ENCODE data around the gene GGTLC2. TPM values are rescaled to one million over a fixed set of nuclear protein-coding genes. Genes with fewer than 3 reads are reported as not detected.
A peak's percentile ranks its signal among the peaks of the same experiment; 100 is the strongest.
"Not testable (repeated sequence)": the region's sequence is repeated elsewhere in the genome, so short reads cannot be mapped to it uniquely, and the experiment has no call there.

Gene GGTLC2
- polyA plus RNA-seq (ENCODE audit: insufficient read length), result not detected
- long read RNA-seq, donor 1, result 0 reads
- long read RNA-seq, donor 2, result 0 reads
- long read RNA-seq, donor 3, result 0 reads
- long read RNA-seq, donor 4, result 0 reads
- long read RNA-seq, donor 5, result 0 reads
- long read RNA-seq, donor 6, result 0 reads
- long read RNA-seq, donor 7, result 0 reads
- long read RNA-seq, donor 8, partial matches to known transcripts, result 0 of 1 reads
- long read RNA-seq, donor 8, other reads (novel, unspliced or antisense), result 0 of 1 reads

DNA sequence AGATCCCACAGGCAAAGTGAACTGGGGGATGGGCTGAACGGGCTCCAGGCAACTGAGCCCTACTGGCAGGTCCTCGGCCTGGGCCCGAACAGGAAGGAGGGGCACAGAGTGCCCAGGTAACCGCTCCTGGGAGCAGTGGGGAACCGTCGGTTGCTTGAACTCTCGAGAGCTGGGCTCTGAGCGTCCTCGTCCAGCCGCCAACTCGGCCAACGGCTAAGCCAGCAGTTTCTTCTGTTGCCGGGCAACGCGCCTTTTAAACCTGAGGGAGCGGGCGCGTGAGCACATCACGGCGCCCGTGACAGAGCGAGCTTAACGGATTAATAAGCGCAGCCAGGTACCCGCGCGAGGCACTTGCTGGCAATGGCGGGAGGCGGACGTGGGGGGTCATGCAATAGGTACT, at the start of gene GGTLC2:
Gene GGTLC2 (plus strand): TSS at position 301 of the 400 bp plus-strand sequence. CDS start 1,732 bp downstream, outside the sequence.
- DNase-seq, result not testable (repeated sequence)

DNA sequence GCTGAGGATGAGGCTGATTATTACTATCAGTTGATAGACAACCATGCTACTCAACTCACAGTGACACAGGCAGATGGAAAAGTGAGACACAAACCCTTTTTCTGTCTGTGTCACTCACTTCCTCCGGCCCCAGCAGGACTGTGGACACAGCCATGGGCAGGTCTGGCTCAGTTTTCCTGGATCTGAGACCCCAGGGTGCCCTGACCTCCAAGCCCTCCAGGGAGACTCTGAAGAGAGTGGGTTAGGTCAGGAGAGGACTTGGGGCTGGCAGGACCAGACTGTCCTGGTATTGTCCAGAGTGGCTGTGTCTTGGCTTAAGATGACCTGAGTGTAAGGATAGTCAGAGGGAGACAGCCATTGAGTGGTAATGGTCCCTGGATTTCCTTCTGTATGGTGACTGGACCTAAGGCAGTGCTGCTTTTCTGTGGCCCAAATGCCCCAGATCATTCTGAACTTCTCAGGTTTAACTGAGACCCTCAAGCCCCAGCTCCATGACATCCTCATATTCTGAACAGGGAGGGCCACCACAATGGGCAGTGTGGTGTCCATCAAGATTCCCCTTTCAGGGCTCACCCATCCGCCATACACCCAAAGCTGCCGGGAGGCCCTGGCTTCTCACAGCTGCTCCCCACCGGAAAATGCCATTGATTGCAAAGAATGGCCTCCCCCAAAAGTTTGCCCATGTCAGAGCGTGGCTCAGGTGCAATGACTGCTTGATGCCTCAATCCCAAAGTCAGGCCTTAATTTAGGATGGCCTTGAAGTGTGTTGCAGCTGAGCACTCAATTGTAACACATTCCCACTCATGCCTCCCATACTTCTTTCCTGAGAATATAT, 49.2 kb upstream of the GGTLC2 start:
- DNase-seq, result no peak

DNA sequence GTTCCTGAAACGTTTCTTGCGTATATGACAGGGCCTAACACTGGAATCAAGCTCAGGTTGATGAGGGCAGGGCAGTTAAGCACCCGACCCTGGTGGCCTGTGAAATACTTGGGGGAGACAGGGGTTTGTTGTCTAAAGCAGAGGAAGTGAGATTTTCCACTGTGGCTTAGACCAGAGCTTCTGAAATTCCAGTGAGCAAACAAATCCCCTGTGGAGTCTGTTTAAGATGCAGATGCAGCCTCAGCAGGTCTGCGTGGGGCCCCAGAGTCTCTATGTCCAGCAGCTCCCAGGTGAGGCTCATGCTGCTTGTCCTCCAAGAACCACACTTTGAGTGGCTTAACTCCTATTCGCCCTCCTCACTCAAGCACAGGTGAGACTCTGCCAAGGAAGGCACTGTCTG, 46.3 kb upstream of the GGTLC2 start:
- no peak for DNase-seq

DNA sequence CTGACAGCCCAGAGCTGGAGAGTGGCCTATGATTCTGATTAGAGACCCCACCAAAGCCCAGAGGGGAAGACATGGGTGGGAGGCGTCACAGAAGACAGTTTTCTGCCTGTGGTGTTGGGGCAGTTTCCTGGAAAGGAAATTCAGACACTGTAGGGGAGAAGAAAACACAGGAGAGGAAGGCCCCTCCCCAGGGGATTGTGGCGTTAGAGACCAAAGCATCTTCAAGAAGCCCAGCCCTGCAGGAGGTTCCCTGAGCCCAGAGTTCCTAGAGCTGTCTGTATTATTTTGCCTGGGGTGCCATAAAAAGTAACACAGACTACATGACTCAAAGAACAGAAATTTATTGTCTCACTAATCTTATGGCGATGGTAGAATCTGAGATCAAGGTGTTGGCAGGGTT, 45.2 kb upstream of the GGTLC2 start:
- no peak for DNase-seq

DNA sequence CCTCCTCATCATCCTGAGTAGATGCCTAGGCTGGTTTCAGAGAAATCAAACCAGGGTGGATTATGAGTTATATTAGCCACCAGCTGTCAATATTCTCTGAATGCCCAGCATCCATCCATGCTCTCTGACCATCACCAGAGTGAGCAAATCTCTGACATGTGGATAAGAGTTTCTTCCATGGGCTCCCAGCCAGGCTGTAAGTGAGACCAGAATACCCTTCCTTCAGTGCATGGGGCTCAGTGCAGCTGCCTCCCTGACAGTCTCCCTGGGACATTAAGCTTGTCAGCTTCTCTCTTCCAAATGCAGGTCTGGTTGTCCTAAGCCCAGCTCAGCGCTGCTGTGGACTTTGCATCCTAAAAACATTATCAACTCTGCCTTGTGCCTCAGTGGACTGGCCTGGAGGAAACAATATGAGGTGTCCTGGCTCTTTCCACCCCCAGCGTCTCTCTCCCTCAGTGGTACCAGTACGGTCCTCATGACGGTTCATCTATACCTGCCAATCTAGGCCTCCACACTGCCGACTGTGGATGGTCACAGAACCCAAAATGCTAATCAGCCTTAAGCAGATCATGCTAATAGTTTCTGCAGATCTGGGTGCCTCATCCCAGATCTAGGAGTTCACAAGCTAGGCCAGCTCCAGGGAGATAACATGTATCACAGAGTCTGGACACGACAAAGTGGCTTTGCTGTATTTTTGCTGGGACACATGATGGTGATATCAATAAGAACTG, 43.7 kb upstream of the GGTLC2 start:
- DNase-seq, result no peak

DNA sequence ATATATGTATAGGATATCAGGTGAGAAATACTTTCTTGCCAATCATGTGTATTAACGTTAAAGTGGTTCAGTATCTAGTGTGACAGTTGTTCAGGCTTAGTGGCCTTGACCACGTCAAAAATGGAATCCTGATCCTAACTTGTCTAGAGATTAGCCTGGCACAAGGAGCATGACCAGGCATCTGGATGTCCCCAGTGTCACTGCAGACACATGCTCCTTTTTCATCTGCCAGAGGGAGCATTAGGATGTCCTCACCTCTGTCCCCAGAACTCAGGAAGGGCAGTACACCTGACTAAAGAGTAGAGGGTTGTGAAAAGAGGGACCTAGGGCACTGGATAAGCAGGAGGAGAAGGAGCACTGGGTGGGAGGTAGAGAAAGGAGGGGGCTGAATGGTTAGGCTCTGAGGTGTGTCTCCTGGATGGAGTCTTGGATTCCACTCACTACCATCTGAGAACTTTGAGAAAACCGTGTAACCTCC, 40.9 kb upstream of the GGTLC2 start:
- no peak for DNase-seq

DNA sequence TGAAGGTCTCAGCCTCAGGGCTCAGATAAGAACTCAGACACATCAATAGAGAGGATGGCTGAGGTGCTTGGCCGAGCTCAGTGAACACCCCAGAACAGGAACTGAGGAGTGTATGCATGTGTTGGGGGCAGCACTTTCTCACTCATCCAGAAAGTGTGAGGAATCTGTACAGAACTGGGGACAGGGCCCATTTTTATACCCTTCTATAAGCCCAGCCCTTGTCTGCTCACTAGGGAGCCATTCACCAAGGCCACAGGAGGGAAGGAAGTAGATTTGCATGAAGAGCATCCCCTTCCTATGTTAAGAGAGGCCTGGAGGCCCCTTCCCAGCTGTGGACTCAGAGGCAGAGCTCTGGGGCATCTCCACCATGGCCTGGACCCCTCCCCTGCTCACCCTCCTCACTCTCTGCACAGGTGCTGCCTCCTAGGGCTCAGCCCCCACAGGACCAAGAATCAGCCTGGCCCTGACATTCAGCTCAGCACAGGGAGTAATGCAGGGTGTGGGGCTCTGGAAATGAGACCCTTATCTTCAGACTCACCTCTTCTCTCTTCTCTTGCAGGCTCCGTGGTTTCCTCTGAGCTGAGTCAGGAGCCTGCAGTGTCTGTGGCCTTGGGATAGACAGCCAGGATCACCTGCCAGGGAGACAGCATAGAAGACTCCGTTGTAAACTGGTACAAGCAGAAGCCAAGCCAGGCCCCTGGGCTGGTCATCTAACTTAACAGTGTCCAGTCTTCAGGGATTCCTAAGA, 39.9 kb upstream of the GGTLC2 start:
- no peak for DNase-seq

DNA sequence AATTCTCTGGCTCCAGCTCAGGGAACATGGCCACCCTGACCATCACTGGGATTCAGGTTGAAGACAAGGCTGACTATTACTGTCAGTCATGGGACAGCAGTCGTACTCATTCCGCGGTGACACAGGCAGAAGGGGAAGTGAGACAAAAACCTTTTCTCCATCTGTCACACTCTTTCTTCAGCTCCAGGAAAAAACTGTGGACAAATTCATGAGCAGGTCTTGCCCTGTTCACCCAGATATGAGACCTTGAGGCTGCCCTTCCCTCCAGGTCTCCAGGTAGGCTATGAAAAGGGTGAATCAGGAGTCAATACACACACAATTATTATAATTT, 39.4 kb upstream of the GGTLC2 start:
- DNase-seq, result no peak

DNA sequence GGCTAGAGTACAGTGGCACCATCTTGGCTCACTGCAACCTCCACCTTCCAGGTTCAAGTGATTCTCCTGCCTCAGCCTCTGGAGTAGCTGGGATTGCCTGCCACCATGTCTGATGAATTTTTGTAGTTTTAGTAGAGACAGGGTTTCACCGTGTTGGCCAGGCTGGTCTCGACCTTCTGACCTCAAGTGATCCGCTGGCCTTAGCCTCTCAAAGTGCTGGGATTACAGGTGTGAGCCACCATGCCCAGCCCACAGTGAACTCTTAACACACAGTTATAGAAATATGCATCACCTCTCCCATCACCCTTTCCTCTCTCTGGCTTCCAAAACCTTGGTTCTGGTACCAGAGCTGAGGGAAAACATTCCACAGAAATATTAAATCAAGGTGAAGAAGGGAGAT, 36.4 kb upstream of the GGTLC2 start:
- not testable (repeated sequence) for DNase-seq

DNA sequence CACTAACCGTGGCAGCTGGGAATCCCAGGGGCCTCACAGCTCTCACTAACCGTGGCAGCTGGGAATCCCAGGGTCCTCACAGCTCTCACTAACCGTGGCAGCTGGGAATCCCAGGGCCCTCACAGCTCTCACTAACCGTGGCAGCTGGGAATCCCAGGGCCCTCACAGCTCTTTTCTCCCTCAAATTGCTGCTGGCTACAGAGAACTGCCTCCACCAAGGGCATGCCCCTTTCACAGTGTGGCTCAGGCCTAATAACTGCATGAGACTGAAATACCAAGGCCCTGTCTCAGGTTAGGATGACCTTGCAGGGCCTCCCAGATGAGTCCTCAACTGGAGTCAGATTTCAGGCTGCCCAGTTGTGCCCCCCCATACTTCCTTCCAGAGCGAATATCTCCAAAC, 35.1 kb upstream of the GGTLC2 start:
- peak; percentile 20 for DNase-seq

DNA sequence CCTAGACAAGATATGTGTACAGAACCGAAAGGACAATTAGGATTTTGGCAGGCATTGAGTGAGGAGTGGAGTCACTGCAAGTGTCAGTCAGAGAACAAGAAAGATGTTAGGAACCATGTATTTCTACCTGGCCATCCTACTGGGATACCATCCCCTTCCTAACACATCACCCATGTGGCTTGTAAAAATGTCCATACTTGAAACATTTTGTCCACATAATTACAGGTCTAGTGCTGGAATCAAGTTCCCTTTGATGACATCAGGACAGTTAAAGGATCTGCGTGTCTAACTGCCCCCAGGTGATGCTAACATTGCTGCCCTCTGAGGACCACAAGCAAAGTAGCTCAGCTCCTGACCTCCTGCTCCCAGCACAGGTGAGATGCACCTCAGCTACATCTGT, 31.9 kb upstream of the GGTLC2 start:
- no peak for DNase-seq

DNA sequence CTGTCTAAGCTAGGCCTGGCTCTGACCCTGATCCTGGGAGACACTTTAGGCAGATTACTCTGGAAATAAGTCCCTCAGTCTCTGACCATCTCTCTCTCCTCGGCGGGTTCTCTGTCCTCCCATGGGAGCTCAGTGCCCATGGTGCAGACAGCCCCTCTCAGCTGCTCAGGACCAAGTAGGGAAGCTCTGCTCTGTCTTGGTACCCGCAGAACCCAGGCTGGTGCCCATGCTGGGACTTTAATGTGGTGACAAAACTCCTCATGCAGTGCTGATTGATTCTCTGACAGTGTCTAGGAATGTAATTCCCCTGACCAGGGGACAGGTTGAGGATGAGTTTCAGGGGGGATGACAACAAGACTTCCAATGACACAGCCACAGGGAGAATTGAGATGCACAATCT, 30.3 kb upstream of the GGTLC2 start:
- no peak for DNase-seq

DNA sequence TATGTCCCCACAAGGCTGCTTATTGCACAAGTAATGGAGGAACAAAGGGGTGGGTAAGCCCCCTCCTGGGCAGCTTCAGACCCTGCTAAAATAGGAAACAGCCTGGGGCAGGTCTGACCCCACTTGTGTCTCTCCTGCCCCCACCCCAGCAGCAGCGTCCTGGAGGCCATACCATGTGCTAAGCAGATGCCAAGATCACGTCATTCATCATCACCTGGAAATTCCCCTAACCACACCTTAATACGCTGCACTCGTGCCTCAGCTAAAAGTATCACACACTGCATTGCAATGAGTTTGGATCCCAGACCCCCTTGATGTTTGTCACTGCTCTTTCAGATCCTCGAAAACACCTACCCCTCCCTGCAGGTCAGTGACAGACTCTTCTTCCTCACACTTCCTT, 27.8 kb upstream of the GGTLC2 start:
- no peak for DNase-seq

DNA sequence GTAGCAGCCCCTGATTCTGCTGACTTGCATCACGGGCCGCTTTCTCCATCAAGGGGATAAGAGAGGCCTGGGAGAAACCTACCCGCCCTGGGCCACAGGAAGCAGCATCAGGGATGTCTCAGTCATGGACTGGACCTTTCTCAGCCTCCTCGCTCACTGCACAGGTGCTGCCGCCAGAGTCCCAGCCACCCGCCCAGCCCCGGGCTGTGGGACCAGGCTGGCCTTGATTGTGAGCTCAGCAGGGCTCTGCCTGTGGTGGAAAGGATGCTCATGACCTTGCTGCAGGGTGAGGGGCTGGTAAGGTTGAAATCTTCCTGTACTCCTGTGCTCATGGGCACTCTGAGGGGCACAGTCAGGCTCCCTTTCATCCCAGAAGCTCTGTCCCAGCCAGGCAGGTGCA, 26.0 kb upstream of the GGTLC2 start:
- no peak for DNase-seq

DNA sequence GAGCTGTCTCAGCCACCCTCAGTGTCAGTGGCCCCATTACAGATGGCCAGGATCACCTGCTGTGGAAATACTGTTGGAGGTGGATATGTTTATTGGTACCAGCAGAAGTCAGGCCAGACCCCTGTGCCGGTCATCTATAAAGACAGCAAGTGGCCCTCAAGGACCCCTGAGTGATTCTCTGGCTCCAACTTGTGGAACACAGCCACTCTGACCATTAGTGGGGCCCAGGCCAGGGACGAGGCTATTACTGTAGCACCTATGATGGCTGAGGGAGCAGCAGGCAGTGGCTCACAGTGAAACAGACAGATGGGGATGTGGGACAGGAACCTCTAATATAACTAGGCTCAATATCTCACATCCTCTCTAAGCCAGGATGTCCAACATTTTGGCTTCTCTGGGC, 25.5 kb upstream of the GGTLC2 start:
- DNase-seq, result no peak

DNA sequence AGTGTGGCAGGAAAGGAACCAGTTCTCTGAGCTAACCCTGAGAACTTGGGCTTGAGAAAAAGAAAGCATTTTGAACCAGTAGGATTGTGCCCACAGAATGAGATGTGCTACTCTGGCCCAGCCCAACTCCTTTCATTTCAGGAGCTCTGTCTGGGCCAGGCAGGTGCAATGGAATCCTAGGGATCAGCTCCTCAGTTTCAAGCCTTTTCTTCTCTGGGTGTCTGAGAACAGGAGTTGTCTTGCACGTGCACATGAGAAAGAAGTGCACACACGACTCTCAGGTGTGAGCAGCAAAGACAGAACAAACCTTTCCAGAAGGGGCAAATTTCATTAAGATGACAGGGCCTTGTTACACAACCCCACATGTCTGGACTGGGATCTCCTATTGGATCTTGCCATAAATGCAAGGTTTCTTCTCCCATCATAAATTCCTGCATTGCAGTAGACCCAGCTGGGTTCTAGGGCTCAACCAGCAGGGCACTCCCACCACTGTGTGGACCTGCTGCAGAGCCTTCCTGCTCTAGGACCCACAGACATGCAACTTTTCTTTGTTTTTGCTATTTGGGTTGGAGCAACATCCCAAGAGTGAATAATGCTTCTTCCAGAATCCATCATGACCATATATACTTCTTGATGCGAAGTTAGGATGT, 24.5 kb upstream of the GGTLC2 start:
- no peak for DNase-seq

DNA sequence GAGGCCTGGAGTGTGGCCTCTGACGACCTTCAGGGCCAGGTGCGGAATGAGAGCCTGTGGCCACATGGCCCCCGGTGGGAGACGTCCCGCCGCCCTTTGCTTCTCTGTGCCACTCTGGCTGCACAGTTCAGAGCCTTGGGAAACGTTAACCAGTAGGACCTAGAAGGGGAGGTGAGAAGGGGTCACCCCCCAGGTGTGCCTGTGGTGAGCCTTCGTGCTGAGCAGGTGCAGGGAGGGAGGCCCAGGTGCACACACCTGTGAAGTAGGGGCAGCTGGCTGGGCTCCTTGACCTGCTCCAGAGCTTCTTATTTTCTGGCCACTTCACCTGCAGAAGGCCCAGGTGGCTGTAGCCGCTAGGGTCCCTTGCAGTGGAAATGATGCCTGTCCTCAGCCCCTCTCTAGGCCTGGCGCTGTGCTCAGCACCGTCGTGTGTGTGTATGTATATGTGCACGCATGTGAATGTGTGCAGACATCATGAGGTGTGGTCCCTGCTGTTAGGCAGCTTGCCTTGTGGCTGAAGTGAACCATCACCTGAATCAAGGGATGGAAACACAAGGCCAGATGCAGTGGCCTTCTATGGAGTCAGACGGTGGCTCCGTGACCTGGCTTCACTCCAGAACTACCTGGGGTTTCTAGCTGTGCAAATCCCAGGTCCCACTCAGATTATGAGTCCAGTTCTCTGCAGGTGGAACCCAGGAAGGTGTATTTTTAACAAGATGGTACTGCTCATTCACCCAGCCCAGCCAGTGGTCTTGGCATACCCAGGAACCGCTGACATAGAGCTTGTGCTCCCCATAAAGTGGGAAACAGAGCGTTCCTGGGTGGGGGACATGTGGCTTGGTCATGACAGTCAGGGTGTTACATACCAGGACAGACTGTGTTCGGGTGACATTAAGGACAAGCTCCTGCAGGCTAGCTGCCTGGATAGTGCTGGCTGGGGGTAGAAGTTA, 15.6 kb upstream of the GGTLC2 start:
- DNase-seq, result not testable (repeated sequence)

DNA sequence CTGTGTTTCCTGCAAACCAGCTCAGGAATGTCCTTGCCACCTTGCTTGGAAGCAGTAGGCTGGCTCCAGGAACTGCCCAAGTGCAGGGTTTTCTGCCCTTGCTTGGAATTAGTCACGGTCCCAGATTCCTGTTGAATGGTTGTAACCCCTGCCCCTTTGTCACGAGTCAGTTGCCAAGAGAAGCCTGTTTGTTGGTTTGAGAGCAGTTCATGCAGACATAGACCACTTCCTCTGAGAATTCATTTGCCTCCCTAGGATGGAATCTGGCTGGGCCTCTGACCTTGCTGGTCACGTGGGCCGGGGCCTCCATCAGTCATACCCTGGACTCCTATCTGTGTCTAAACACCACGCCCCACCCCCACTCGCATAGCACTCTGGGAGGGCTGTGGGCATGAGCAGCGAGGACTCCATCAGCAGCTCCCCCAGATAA, 13.2 kb upstream of the GGTLC2 start:
- DNase-seq, result peak; percentile 46

DNA sequence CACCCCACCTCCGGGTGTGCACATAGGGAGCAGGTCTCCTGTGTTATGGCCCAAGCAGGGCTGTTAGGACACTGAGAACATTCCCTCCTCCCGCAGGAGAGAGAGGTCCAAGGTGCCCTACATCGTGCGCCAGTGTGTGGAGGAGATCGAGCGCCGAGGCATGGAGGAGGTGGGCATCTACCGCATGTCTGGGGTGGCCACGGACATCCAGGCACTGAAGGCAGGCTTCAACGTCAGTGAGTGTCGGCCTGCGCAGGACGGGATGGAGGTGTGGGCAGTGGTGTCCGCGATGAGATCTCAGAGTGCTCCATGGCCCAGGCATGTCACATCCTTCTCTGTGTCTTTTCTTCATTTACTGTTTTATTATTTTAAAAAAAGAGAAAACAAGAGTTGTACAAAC, 12.2 kb upstream of the GGTLC2 start:
- DNase-seq, result not testable (repeated sequence)

DNA sequence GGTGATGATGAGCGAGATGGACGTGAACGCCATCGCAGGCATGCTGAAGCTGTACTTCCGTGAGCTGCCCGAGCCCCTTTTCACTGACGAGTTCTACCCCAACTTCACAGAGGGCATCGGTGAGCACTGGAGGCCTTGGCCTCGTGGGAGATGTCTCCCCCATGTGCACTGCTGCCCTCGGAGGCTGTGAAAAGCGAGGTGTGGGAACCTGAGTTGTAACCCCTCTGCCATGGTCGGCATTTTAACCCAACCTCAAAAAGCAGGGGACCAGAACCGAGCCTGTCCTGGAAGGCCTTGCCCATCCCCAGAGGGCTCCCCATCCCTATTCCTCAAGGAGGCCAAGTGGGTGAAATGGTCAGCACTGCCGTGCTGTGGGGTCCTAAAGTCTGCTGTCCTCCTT, 10.9 kb upstream of the GGTLC2 start:
- not testable (repeated sequence) for DNase-seq

Data from left kidney (tissue), 8 donors.